CD4-positive, alpha-beta T cell treated with Interleukin-21 for 1 hour (primary cell): ENCODE data around the gene PELO.

Experiments
- DNase-seq: peaks from one replicate; pipeline ENCODE4 v3.0.0-alpha.2; 2020

Gene PELO

DNA sequence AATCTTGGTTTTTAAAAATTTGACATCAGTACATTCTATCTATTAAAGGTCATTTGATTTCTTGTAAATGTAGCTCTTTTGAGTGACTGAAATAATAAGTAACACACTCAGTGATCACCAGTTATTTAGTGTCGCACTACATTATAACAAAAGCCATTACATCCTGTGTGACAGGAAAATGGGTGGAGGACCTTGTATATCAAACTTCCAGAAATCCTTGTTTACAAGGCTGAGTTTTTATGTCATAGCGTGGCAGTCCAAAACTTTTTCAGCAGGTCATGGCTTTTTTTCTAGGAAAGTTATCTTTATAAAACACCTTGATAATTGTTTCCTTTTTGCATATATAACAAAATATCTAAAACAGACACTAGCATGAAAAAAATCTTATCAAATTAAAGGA, 14.4 kb upstream of the PELO start:
- DNase-seq: no peak

- DNase-seq: no peak
Observed at GRCh38 chr5:52774005-52774410, 13.7 kb upstream of the PELO start.

- DNase-seq: peak; percentile 55
Observed at GRCh38 chr5:52776116-52776515, 11.6 kb upstream of the PELO start.

- DNase-seq: no peak
Observed at GRCh38 chr5:52777186-52777585, 10.5 kb upstream of the PELO start.

DNA sequence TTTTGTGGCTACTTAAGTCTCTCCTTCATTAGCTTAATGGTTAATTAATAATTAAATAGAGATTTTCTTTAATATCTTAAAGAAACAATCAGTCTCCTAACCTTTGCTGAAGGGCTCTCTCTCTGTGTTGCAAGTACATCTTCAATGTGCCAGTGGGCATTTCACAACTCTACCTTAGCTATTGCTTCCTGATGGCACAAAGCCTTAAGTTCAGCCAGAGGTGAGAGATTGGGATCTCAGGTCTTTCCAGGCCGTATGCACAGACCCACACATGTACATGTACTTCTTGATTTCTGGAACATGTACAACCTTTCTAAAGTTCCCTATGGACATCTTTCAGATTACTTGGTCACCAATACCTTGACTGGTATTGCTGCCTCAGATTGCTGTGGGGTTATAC, 8.9 kb upstream of the PELO start:
- no peak for DNase-seq

GRCh38 chr5:52779213-52779612, 8.5 kb upstream of the PELO start:
- DNase-seq: no peak

DNA sequence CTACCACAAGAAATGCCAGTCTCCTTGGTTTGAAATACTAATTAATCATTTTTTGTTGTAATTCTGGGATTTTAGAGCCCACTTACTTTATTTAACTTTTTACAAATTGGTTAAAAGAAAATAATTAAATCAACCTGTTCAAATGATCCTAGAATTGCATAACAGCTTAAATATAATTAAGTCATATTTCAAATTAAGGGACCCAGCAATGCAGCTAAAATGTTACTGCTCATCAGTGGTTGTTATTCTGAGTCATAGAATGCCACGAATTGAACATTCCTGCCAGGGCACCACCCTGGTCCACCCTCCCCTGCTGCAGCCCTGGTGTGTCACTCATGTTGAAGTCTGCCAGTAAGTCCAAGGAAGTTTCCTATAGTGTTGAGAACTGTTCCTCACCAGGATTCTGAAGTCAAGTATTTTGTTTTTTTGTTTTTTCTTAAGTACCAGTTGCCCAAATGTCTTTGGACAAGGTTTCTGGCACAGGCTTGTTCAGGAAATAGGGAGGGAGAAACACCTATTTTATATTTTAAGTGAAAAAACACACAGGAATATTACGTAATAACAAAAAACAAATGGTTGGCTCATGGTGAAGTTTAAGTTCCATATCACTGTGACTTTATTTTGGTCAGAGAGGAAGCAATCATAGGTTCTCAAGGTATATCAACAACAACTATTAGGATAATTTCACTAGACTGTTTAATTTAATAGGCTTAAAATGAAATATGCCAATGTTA, 4.3 kb upstream of the PELO start:
- DNase-seq: no peak

DNA sequence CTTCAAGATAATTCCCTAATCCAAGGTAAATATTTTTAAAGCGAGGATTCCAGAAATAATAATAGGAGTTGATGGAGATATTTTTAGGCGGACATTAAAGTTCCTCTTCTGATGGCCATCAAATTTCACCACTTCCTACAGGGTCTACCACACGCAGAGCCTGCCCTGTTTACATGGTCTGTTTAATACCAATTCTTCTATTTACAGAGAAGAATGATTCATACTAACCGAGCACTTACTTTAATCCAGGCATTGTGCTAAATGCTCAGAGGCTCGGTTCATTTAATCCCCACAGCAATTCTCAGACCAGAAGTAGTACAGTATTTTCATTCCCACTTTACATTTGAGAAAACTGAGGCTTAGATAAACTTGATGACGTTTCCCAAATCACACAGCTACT, 3.0 kb upstream of the PELO start:
- DNase-seq: no peak

- DNase-seq: no peak
Observed at GRCh38 chr5:52786391-52786790, 1.3 kb upstream of the PELO start.

- peak; percentile 63 for DNase-seq
Observed at GRCh38 chr5:52786949-52787599, 642 bp upstream of the PELO start.

DNA sequence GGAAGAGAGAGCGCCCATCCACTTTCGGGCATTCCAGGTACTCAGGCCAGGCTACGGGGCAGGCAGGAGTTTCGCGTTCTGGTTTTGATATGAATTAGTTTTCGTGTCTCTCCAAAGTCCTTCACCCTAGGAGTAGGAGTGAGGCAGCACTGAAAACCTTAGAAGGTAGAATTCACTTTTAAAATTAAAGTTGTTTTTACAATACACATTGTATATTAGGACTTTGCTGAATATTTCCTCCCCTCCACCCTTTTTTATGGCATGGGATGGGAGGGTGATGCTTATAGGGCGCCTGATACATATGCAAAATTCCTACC, 747 bp downstream of the PELO start:
- DNase-seq: no peak

- no peak for DNase-seq
Observed at GRCh38 chr5:52789378-52789777, 1.7 kb downstream of the PELO start.

- DNase-seq: no peak
Observed at GRCh38 chr5:52789851-52790250, 2.1 kb downstream of the PELO start.

DNA sequence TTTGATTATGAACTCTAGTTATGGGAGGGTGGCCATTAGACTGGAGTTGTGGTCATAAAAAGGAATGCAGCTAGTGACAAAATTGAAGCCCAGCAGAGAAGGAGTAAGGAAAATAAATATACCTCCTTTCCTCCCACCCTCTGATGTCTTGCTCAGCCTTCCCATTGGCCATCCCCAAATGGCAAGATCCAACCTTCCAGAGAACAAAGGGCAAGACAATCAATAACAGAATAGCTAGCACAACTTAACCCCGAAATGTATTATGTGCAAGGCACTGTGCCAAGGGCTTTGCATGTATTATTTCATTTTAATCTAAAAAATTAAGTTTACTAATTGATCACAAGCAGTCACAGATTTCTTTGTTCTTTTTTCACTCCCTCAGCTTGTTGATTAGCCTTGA, 3.6 kb downstream of the PELO start:
- DNase-seq: no peak

GRCh38 chr5:52794519-52794918, 6.8 kb downstream of the PELO start:
- no peak for DNase-seq

DNA sequence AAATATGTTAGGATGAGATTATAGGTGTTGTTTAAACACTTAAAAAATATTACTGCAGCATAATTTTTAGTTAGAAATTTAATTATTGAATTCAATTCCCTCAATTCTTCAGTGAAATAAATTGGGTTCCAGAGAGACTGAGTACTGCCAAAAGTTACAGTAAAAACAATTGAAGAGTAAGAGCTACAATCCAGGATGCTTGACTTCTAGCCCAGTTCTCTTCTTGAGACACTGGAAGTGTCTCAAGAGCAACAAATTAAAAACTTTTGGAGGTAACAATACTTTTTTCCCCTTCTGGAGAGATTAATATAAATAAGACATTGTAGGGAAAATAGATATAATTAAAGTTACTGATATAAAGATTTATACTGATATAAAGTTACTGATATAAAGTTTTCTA, 8.3 kb downstream of the PELO start:
- no peak for DNase-seq

- no peak for DNase-seq
Observed at GRCh38 chr5:52796516-52797103, 8.9 kb downstream of the PELO start.

GRCh38 chr5:52798938-52799337, 11.2 kb downstream of the PELO start:
- DNase-seq: no peak

DNA sequence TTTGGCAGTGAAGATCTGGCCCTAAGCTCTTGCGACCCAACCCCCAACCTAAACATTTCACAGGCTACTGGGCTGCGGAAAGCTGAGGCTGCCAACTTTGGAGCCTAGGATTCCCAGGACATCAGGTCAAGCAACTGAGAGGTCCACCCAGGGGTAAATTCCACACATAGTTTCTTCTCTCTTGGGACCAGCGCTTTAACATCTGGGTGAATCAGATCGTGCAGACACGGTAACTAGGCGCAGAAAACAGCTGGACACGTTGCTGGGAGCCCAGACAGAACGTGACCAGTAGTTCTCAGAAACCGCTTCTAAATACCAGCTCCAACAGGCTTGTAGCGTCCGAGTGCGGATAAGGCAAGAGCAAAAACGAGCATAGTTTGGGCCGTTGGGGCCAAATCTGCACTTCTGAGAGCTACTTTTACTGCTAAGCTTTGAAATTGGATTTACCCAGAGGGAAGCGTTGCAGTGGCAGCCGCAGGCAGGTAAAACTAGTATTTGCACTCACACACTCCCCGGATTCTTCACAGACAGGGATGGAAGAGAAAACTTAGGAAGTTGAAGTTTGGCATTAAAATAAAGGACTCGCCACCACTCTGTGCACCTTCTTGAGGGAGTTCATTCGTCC, 11.8 kb downstream of the PELO start:
- DNase-seq: no peak

DNA sequence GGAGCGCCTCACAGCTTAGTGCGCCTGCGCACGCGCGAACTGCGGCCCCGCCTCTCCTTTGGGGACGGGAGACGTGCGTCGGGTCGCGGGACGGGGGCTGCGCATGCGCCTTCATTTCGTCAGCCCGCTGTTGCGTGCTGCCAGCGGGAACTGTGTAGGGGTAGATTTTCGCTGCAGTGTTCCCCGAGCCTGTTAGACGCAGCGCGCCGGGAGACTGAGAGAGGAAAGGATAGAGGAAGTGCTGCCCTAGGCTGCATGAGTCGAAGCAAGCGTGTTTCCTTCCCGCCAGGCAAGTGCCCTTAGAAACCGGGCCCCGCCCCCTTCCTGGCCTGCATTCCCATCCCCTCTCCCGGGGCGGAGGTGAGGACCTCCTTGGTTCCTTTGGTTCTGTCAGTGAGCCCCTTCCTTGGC, 12.3 kb downstream of the PELO start:
- DNase-seq: peak; percentile 93

GRCh38 chr5:52800394-52801213, 12.9 kb downstream of the PELO start:
- peak; percentile 56 for DNase-seq

- no peak for DNase-seq
Observed at GRCh38 chr5:52801329-52801728, 13.6 kb downstream of the PELO start.

GRCh38 chr5:52802272-52802973, 14.7 kb downstream of the PELO start:
- no peak for DNase-seq
